Brain microvascular endothelial cell (primary cell): ENCODE measurements around the gene EIF2D.

Source experiments
- DNase-seq: peaks from one replicate; pipeline ENCODE4 v3.0.0-alpha.2; 2020
- H3K27ac ChIP-seq: fragments of 250-450 bp; sonication (Bioruptor Pico); 2 replicates; pipeline ENCODE4 v1.5.1; 2020; ENCODE audit warnings: mild to moderate bottlenecking, moderate library complexity
- H3K27me3 ChIP-seq: fragments of 250-450 bp; sonication (Bioruptor Pico); replicated peaks from 2 replicates; pipeline ENCODE4 v1.5.1; 2020; ENCODE audit warnings: mild to moderate bottlenecking
- H3K36me3 ChIP-seq: fragments of 250-450 bp; sonication (Bioruptor Pico); replicated peaks from 2 replicates; pipeline ENCODE4 v1.5.1; 2020; ENCODE audit warnings: mild to moderate bottlenecking
- H3K4me3 ChIP-seq: 2 replicates; pipeline ENCODE4 v1.5.1; 2011; ENCODE audit warnings: low read depth, mild to moderate bottlenecking, control low read depth, low read length, moderate library complexity
- in situ Hi-C: cut with HindIII; loops from 2 replicates; pipeline ENCODE4 v1.10.0; 2017; ENCODE audit warnings: low sequenced_read_pairs, low pct_ligation_motif_present
- TF ChIP-seq, protein P1 (sequence below): IDR thresholded peaks from 2 replicates; pipeline ENCODE4 v1.5.1; 2011; ENCODE audit warnings: low read depth, mild to moderate bottlenecking, moderate library complexity, low read length, control low read depth, inconsistent platforms; ENCODE audit errors: missing control alignments

EIF2D gene

DNA sequence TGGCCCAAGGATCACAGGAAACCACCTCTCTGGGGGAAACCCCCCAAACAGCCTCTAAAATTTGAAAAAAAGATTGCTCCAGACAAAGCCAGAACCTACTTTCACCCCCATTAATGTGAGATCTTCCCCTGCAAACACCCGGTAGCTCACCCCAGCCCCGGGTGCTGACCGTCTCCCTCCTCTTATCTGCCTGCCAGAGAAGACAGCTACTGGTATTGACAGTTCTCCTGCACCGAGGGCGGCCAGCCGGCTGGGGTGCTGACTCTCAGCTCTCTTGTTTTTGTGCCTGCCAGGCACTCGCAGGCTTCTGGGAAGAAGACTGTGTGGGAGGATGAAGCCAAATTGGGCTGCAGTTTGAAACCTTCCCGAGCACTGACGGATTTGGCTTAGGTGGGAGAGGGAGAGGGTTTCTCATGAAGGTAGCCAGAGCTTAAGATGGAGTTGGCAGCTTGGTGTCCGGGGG lies 56.8 kb downstream of the EIF2D start:
- Histone ChIP-seq H3K27ac (no peak overlapping the region), H3K4me3 (no peak overlapping the region)
- TF ChIP-seq, protein P1, sequence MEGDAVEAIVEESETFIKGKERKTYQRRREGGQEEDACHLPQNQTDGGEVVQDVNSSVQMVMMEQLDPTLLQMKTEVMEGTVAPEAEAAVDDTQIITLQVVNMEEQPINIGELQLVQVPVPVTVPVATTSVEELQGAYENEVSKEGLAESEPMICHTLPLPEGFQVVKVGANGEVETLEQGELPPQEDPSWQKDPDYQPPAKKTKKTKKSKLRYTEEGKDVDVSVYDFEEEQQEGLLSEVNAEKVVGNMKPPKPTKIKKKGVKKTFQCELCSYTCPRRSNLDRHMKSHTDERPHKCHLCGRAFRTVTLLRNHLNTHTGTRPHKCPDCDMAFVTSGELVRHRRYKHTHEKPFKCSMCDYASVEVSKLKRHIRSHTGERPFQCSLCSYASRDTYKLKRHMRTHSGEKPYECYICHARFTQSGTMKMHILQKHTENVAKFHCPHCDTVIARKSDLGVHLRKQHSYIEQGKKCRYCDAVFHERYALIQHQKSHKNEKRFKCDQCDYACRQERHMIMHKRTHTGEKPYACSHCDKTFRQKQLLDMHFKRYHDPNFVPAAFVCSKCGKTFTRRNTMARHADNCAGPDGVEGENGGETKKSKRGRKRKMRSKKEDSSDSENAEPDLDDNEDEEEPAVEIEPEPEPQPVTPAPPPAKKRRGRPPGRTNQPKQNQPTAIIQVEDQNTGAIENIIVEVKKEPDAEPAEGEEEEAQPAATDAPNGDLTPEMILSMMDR = no peak

DNA sequence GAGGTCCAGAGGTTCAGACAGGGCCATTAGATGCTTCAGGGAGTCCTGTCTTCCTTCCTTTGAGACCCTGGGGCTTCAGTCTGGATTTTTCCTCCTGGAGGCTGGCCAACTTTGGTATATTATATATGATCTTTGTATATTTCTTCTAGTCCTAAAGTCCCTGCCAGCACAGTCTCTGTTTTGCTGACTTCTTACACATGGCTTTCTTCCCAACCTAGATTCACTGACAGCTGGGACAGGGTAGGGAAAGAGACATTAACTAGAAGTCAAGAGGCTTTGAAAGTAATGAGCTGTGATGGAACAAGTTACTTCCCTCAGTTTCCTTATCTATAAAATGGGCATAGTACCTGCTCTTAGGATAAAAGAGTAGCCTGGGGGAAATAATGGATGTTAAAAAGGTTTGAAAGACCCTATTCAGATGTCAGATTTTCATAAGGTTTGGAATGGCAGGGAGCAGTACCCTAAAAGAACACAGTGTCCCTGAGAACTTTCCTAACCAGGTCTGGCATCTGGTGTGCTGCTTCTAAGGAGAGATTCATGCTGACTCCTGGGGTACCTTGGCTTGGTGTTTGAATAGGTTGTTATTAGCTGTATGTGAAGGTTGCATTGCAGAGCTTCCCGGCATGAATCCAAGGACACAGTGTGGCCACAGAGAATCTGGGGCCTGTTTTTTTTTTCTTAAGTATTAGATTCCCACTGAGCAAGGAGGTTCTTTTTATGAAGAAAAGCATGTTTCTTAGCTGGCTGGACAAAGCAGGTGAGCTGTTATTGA lies 57.4 kb downstream of the EIF2D start:
- H3K27me3 ChIP-seq = no peaks in the 10 kb centered on the region
- no peaks in the 10 kb centered on the region for H3K36me3 ChIP-seq
- in situ Hi-C loops = no loop called here
- no peak overlapping the region for H3K27ac ChIP-seq
- TF ChIP-seq, protein P1 = no peak
- no peak for DNase-seq
- H3K4me3 ChIP-seq = no peak overlapping the region

More for the DNA sequence above, 56.8 kb downstream of the EIF2D start:
- H3K27me3 ChIP-seq = no peaks in the 10 kb centered on the region
- in situ Hi-C loops = no loop called here
- H3K36me3 ChIP-seq = no peaks in the 10 kb centered on the region
- peak; percentile 7 for DNase-seq

DNA sequence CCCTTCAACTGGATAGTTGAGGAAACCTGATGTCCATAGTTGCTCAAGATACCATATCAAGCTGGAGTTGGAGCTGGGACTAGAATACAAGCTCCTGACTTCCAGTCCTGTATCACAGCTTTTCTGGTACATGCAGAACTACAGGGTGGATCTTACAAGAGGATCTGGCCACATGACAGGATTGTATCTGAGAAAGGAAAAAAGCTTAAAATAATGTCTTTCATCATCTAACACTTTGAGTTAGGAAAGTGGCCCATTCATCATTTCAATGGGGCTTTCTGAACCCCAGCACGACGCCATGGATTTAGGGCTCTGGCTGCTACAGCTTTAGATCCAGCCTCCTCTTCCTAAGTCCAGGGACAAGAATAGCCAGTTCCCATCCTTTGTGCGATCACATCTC lies 58.1 kb downstream of the EIF2D start:
- Histone ChIP-seq H3K4me3 (no peak overlapping the region), H3K27ac (no peak overlapping the region), H3K27me3 (peaks cover under 1% of the 10 kb centered on the region), H3K36me3 (no peaks in the 10 kb centered on the region)
- in situ Hi-C loops = no loop called here
- TF ChIP-seq, protein P1 = no peak
- no peak for DNase-seq

GRCh38 chr1:206551986-206552326 lies 60.3 kb downstream of the EIF2D start:
- Histone ChIP-seq H3K27ac (no peak overlapping the region), H3K27me3 (peaks cover 2% of the 10 kb centered on the region), H3K36me3 (no peaks in the 10 kb centered on the region), H3K4me3 (no peak overlapping the region)
- no peak for DNase-seq
- in situ Hi-C loops = no loop called here
- TF ChIP-seq, protein P1 = no peak

DNA sequence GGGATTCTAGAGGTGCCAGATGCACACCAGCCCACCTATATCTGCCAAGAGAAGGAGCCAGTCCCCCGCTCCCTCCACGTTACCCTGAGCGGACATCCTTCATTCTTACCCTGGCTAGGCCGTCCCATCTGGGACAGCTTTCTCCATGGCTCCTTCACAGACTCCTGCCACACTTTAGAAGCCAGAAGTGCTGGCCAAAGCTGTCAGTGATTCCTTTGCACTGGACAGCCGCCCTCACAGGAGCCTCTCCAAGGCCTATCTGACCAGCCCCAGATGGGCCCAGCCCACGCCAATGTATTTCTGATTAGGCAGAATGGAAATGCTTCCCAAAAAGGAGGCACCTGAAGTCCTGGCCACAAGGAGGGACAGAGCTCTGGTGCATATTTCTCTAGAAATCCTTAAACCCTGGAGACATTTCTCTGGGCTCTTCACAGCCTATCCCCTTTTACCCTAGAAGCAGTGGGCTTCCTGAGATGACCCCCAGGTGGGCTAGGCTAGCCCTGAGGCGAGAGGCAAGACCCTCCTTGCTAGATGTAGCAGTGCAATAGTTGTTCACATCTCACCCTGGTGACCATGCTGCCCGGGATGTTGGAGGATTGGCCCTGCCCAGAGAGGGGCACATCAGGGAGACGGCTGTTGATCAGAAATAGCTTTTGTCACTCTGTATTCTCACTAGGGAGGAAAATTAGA lies 60.8 kb downstream of the EIF2D start:
- in situ Hi-C loops = no loop called here
- DNase-seq = no peak
- Histone ChIP-seq H3K27me3 (peaks cover 2% of the 10 kb centered on the region), H3K4me3 (no peak overlapping the region), H3K27ac (no peak overlapping the region), H3K36me3 (no peaks in the 10 kb centered on the region)
- TF ChIP-seq, protein P1 = no peak

GRCh38 chr1:206550446-206550845 lies 61.8 kb downstream of the EIF2D start:
- in situ Hi-C loops = no loop called here
- no peak for DNase-seq
- Histone ChIP-seq H3K4me3 (no peak overlapping the region), H3K36me3 (no peaks in the 10 kb centered on the region), H3K27me3 (peaks cover 2% of the 10 kb centered on the region), H3K27ac (no peak overlapping the region)
- TF ChIP-seq, protein P1 = no peak
